Uterus (tissue), 4 donors: ENCODE measurements around the gene PIGW. TPM values are rescaled to one million over a fixed set of nuclear protein-coding genes. Genes with fewer than 3 reads are reported as not detected.

Source experiments
- DNase-seq, 2 donors: peaks; one replicate each; pipeline ENCODE4 v3.0.0-alpha.2; 2019 to 2020
- H3K27ac ChIP-seq, 2 donors: fragments of 200-600 bp; sonication (generic); 1 replicate in 1 of 2; 2 replicates in 1 of 2; pipeline ENCODE4 v1.5.1; 2016 to 2018
- H3K27me3 ChIP-seq, 2 donors: fragments of 200-600 bp; sonication (generic); one replicate each; pipeline ENCODE4 v1.5.1; 2018 to 2019; ENCODE audit warnings: control low read depth in 1 of 2
- H3K36me3 ChIP-seq, 2 donors: fragments of 200-600 bp; sonication (generic); one replicate each; pipeline ENCODE4 v1.5.1; 2019; ENCODE audit warnings: control low read depth in 1 of 2
- H3K4me1 ChIP-seq, 2 donors: fragments of 200-600 bp; sonication (generic); one replicate each; pipeline ENCODE4 v1.5.1; 2018 to 2019; ENCODE audit warnings: control low read depth in 1 of 2
- H3K4me3 ChIP-seq, 2 donors: fragments of 200-600 bp; sonication (generic); 1 replicate in 1 of 2; 2 replicates in 1 of 2; pipeline ENCODE4 v1.5.1; 2018 to 2019; ENCODE audit warnings: mild to moderate bottlenecking in 1 of 2
- H3K9me3 ChIP-seq, 2 donors: fragments of 200-600 bp; sonication (generic); one replicate each; pipeline ENCODE4 v1.5.1; 2019; ENCODE audit warnings: control low read depth in 1 of 2
- CTCF ChIP-seq, 4 experiments: fragments of 200-600 bp in 2 of 4; fragments of 450-650 bp in 2 of 4; sonication (generic) in 2 of 4; IDR thresholded peaks; one replicate each; pipeline ENCODE4 v1.5.1; 2016 to 2019; ENCODE audit warnings: antibody characterized with exemption in 4 of 4, mild to moderate bottlenecking in 2 of 4, moderate library complexity in 1 of 4
- POLR2A ChIP-seq, 2 donors: fragments of 450-650 bp; IDR thresholded peaks; one replicate each; pipeline ENCODE4 v1.6.1; 2016; ENCODE audit warnings: antibody characterized with exemption in 2 of 2, mild to moderate bottlenecking in 1 of 2, moderate library complexity in 1 of 2
- intact Hi-C: fragments of 100-400 bp; cut with DNase I; formaldehyde crosslinking; loops from one replicate; pipeline ENCODE4 v1.15.1; 2023; ENCODE audit warnings: low total_unique reads
- total RNA-seq, 4 donors: library from RNA; depleted of rRNA in 3 of 4; stranded (reverse); fragments of >200 nt in 3 of 4; gene quantifications; one replicate each; pipeline versions ENCODE4 v1.1.0 to v1.2.4, GENCODE V29; 2014 to 2023
- donor health status: DM: yes; HTN: yes; CAD: no.

Gene PIGW
- total RNA-seq, 4 donors from 2014 or later = 8.6 to 12.9 (median 11.0) TPM; not detected in 1

- Histone ChIP-seq H3K27me3 (no peaks in the 10 kb centered on the region), H3K4me1 (peaks cover 6 to 11% of the 10 kb centered on the region in 2 donors), H3K4me3 (peak overlapping the region; percentile 90 to 99), H3K36me3 (no peaks in the 10 kb centered on the region), H3K9me3 (no peaks in the 10 kb centered on the region), H3K27ac (peak overlapping the region; percentile 98 to 100)
- intact Hi-C loops = loop anchor here (5.0 kb wide), 1 partner anchor 52 kb away; no protein-coding TSS in a partner anchor
- TF ChIP-seq POLR2A (IDR thresholded peaks at IDR 0.05) (peak; percentile 43 to 52), CTCF (IDR thresholded peaks at IDR 0.05) (peak in 2 of 4 experiments; percentile 9 to 13)
- peak; percentile 95 to 97 for DNase-seq
Measured at GRCh38 chr17:36545465-36546417, 11.0 kb downstream of the PIGW start.

DNA sequence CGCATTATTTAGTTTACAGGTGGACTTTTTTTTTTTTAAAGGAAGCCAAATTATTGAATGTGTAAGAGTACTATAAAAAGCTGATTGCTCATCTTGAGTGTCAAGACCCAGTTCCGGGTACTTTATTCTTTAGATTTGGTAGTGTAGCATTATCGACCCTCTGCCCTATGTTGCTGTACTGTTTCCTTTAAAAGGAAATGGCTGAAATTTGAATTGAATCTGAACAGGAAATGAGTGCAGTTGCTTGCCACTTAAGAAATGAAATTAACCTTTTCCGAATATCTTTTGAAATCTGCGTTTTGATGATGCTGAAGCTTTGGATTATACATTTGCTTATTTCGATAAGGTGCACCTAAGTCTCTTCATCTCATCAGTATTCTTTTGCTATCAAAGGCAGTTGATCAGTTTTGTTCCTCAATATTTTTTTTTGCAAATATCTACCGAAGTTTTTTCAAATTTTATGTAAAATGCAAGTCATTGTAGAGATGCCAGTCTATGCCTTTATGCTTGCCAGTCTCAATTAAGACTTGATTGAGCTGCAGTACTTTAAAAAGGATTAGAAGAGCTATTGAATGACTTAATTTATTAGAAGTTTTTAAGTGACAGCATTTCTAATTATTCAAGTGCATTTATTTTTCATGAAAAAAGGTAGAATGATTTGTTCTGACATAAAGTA lies 11.8 kb downstream of the PIGW start:
- TF ChIP-seq POLR2A (IDR thresholded peaks at IDR 0.05) (no peak), CTCF (IDR thresholded peaks at IDR 0.05) (no peak)
- no peaks in the 10 kb centered on the region for H3K9me3 ChIP-seq
- peaks cover 6 to 11% of the 10 kb centered on the region in 2 donors for H3K4me1 ChIP-seq
- no peaks in the 10 kb centered on the region for H3K36me3 ChIP-seq
- intact Hi-C loops = loop anchor here (5.0 kb wide), 1 partner anchor 51 kb away; no protein-coding TSS in a partner anchor
- peak overlapping the region; percentile 90 to 99 for H3K4me3 ChIP-seq
- peak overlapping the region; percentile 98 to 100 for H3K27ac ChIP-seq
- no peaks in the 10 kb centered on the region for H3K27me3 ChIP-seq
- no peak for DNase-seq

- TF ChIP-seq CTCF (IDR thresholded peaks at IDR 0.05) (no peak), POLR2A (IDR thresholded peaks at IDR 0.05) (no peak)
- DNase-seq = no peak
- Histone ChIP-seq H3K4me3 (no peak overlapping the region), H3K27me3 (no peaks in the 10 kb centered on the region), H3K4me1 (peaks cover 6 to 11% of the 10 kb centered on the region in 2 donors), H3K36me3 (no peaks in the 10 kb centered on the region), H3K9me3 (no peaks in the 10 kb centered on the region), H3K27ac (no peak overlapping the region)
- intact Hi-C loops = loop anchor here (5.0 kb wide), 1 partner anchor 50 kb away; no protein-coding TSS in a partner anchor
Measured at GRCh38 chr17:36547776-36548175, 13.0 kb downstream of the PIGW start.

DNA sequence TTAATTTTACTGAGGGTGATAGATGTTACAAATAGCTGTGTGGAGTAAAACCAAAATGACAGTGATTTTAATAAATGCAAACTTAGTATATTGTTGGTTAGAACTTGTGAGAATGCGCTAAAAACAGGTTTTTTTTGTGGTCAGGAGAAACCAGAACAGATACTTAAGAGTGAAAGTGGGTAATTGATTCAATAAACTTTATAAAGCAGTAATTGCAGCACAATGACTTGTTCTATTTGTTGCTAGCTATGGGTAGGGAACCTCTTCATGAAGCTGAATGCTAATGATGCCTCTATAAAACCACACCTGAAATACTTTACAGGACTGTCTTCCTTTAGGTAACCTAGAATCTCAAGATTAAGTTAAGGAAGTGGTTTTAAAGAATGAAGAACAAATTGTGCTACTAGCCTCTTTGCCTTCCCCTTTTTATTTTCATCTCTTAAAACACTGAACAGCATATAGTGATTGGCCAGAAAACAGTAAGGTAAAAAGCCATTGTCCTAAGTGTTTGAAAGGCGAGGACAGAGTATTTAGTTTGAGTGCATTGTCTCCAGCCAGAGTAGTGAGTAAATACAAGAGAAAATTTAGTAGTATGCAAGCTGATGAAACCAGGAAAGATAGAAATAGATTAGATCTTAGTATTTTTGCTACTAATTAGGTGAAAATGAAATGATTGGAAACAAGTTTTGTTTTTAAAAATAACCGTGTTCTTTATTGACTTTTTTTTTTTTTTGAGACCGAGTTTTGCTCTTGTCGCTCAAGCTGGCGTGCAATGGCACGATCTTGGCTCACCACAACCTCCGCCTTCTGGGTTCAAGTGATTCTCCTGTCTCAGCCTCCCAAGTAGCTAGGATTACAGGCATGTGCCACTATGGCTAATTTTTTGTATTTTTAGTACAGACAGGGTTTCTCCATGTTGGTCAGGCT lies 16.0 kb downstream of the PIGW start:
- Histone ChIP-seq H3K4me3 (no peak overlapping the region), H3K27ac (no peak overlapping the region), H3K4me1 (peaks cover 6 to 11% of the 10 kb centered on the region in 2 donors), H3K9me3 (no peaks in the 10 kb centered on the region), H3K27me3 (no peaks in the 10 kb centered on the region), H3K36me3 (no peaks in the 10 kb centered on the region)
- intact Hi-C loops = no loop called here
- TF ChIP-seq POLR2A (IDR thresholded peaks at IDR 0.05) (no peak), CTCF (IDR thresholded peaks at IDR 0.05) (no peak)
- no peak for DNase-seq
